Measurements from ENCODE around the gene ARHGAP26. TPM values are rescaled to one million over a fixed set of nuclear protein-coding genes. Genes with fewer than 3 reads are reported as not detected.

ARHGAP26 gene
- total and polyA plus RNA-seq, 2 donors (not counting 1 experiment from before 2014, with no cell fraction given) = 4.1 to 6.8 TPM

- Histone ChIP-seq H3K27ac (ENCODE audit: insufficient read depth, low read length) (peak overlapping the region; percentile 87), H3K4me2 (ENCODE audit: extremely low read depth, insufficient read depth, low read length) (peak overlapping the region; percentile 9), H3K4me1 (ENCODE audit: control insufficient read depth, extremely low read depth, insufficient read depth, low read length) (peaks cover 13% of the 10 kb centered on the region), H3K79me2 (ENCODE audit: control insufficient read depth, insufficient read depth, low read length) (no peaks in the 10 kb centered on the region), H3K36me3 (ENCODE audit: control insufficient read depth, insufficient read depth, low read length) (no peaks in the 10 kb centered on the region), H3K27me3 (ENCODE audit: control insufficient read depth, insufficient read depth, low read length) (no peaks in the 10 kb centered on the region), H2AFZ (ENCODE audit: low read length) (no peak overlapping the region), H4K20me1 (ENCODE audit: control insufficient read depth, extremely low read depth, insufficient read depth, low read length) (no peaks in the 10 kb centered on the region), H3K9ac (ENCODE audit: insufficient read depth, low read length) (no peak overlapping the region), H3K9me3 (ENCODE audit: control insufficient read depth, insufficient read depth, low read depth, low read length) (no peaks in the 10 kb centered on the region), H3K4me3 (replicated peaks in 1 of 4; ENCODE audit: control extremely low read depth in 1 of 4, insufficient read depth in 1 of 4, low read depth in 3 of 4, low read length in 4 of 4) (no peak overlapping the region)
- TF ChIP-seq CTCF (conservative IDR thresholded peaks at IDR 0.05 in 1 of 2, IDR thresholded peaks at IDR 0.05 in 1 of 2; ENCODE audit: low read depth in 1 of 2, low read length in 2 of 2) = no peak
- TF ChIP-seq EZH2 (IDR thresholded peaks at IDR 0.05; ENCODE audit: low read length, missing control alignments) = no peak
- DNase-seq (ENCODE audit: low read depth in 2 of 2) = peak; percentile 77 to 87
Observed at GRCh38 chr5:143261748-143262392, 491.7 kb downstream of the ARHGAP26 start.

GRCh38 chr5:143262393-143263174 lies 492.4 kb downstream of the ARHGAP26 start:
- no peaks in the 10 kb centered on the region for H4K20me1 ChIP-seq (ENCODE audit: control insufficient read depth, extremely low read depth, insufficient read depth, low read length)
- no peaks in the 10 kb centered on the region for H3K79me2 ChIP-seq (ENCODE audit: control insufficient read depth, insufficient read depth, low read length)
- peak; percentile 91 to 98 for DNase-seq (ENCODE audit: low read depth in 2 of 2)
- H2AFZ ChIP-seq (ENCODE audit: low read length) = no peak overlapping the region
- peaks cover 13% of the 10 kb centered on the region for H3K4me1 ChIP-seq (ENCODE audit: control insufficient read depth, extremely low read depth, insufficient read depth, low read length)
- no peak overlapping the region for H3K4me3 ChIP-seq (replicated peaks in 1 of 4; ENCODE audit: control extremely low read depth in 1 of 4, insufficient read depth in 1 of 4, low read depth in 3 of 4, low read length in 4 of 4)
- no peak for TF ChIP-seq CTCF (conservative IDR thresholded peaks at IDR 0.05 in 1 of 2, IDR thresholded peaks at IDR 0.05 in 1 of 2; ENCODE audit: low read depth in 1 of 2, low read length in 2 of 2)
- TF ChIP-seq EZH2 (IDR thresholded peaks at IDR 0.05; ENCODE audit: low read length, missing control alignments) = no peak
- H3K27me3 ChIP-seq (ENCODE audit: control insufficient read depth, insufficient read depth, low read length) = no peaks in the 10 kb centered on the region
- peak overlapping the region; percentile 9 for H3K4me2 ChIP-seq (ENCODE audit: extremely low read depth, insufficient read depth, low read length)
- H3K9ac ChIP-seq (ENCODE audit: insufficient read depth, low read length) = no peak overlapping the region
- no peaks in the 10 kb centered on the region for H3K9me3 ChIP-seq (ENCODE audit: control insufficient read depth, insufficient read depth, low read depth, low read length)
- peak overlapping the region; percentile 87 for H3K27ac ChIP-seq (ENCODE audit: insufficient read depth, low read length)
- no peaks in the 10 kb centered on the region for H3K36me3 ChIP-seq (ENCODE audit: control insufficient read depth, insufficient read depth, low read length)

GRCh38 chr5:143263272-143263810 lies 493.2 kb downstream of the ARHGAP26 start:
- H3K27me3 ChIP-seq (ENCODE audit: control insufficient read depth, insufficient read depth, low read length) = no peaks in the 10 kb centered on the region
- H3K79me2 ChIP-seq (ENCODE audit: control insufficient read depth, insufficient read depth, low read length) = no peaks in the 10 kb centered on the region
- no peak overlapping the region for H3K9ac ChIP-seq (ENCODE audit: insufficient read depth, low read length)
- no peak overlapping the region for H3K4me3 ChIP-seq (replicated peaks in 1 of 4; ENCODE audit: control extremely low read depth in 1 of 4, insufficient read depth in 1 of 4, low read depth in 3 of 4, low read length in 4 of 4)
- TF ChIP-seq EZH2 (IDR thresholded peaks at IDR 0.05; ENCODE audit: low read length, missing control alignments) = no peak
- no peak for TF ChIP-seq CTCF (conservative IDR thresholded peaks at IDR 0.05 in 1 of 2, IDR thresholded peaks at IDR 0.05 in 1 of 2; ENCODE audit: low read depth in 1 of 2, low read length in 2 of 2)
- H3K36me3 ChIP-seq (ENCODE audit: control insufficient read depth, insufficient read depth, low read length) = no peaks in the 10 kb centered on the region
- H3K9me3 ChIP-seq (ENCODE audit: control insufficient read depth, insufficient read depth, low read depth, low read length) = no peaks in the 10 kb centered on the region
- H2AFZ ChIP-seq (ENCODE audit: low read length) = no peak overlapping the region
- H4K20me1 ChIP-seq (ENCODE audit: control insufficient read depth, extremely low read depth, insufficient read depth, low read length) = no peaks in the 10 kb centered on the region
- peak; percentile 16 to 28 for DNase-seq (ENCODE audit: low read depth in 2 of 2)
- peak overlapping the region; percentile 29 for H3K4me2 ChIP-seq (ENCODE audit: extremely low read depth, insufficient read depth, low read length)
- H3K4me1 ChIP-seq (ENCODE audit: control insufficient read depth, extremely low read depth, insufficient read depth, low read length) = peaks cover 13% of the 10 kb centered on the region
- H3K27ac ChIP-seq (ENCODE audit: insufficient read depth, low read length) = peak overlapping the region; percentile 19
